GM13977 (cell line): ENCODE results near the gene TMPRSS6.

Experiments
- DNase-seq: peaks from one replicate; pipeline ENCODE4 v3.0.0; 2012; ENCODE audit warnings: low spot score
- CTCF ChIP-seq: IDR thresholded peaks from 2 replicates; pipeline ENCODE4 v1.5.1; 2012; ENCODE audit warnings: mild to moderate bottlenecking, control low read depth; ENCODE audit not compliant: insufficient read depth; ENCODE audit errors: extremely low read depth, missing control alignments
- in situ Hi-C: fragments of 300-500 bp; cut with MboI; formaldehyde crosslinking; loops from one replicate; pipeline ENCODE4 v1.12.0; 2022; ENCODE audit warnings: low sequenced_read_pairs, low pct_unique_long_range_greater_than_20kb, mixed read lengths, inconsistent platforms; ENCODE audit not compliant: unreplicated experiment

Gene TMPRSS6

DNA sequence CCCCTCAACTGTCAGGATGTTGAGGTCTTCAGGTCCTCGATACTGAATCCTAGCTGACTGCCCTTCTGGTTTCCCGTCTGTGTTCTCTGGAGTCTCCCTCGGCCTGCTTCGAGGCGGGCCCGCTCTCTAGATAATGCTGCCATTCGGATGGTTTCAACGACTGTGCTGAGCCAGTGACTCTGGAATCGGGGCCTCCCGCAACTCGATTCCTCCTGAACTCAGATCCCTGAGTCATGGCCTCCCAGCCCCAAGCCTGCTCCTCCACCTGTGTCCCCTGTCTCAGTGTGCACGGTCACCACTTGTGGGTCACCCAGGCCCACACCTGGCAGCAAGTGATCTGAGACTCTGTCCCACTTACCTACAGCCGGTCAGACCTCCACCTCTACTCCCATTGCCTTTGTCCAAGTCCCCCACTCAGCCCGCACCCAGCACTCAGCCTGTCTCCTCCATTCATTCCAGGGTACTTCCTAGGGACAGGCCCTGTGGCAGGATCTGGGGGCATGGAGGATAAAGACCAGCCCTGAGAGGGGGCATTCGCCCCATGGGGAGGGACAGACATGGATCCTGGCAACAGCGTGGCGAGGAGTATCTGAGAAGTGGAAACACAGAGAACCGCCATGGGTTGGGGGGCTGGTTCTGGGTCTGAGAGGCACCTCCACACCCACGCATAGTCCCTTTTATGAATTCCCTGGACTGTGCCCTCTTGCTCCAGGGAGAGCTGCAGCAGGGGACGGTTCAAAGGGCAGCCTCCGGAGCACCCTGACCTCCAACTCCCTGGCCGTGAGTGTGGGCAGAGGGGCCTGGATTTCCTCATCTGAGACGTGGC, 75.7 kb downstream of the TMPRSS6 start:
- in situ Hi-C loops = no loop called here
- DNase-seq = no peak
- no peak for TF ChIP-seq CTCF

GRCh38 chr22:37032535-37033460, 76.7 kb downstream of the TMPRSS6 start:
- TF ChIP-seq CTCF = no peak
- no peak for DNase-seq
- in situ Hi-C loops = no loop called here

DNA sequence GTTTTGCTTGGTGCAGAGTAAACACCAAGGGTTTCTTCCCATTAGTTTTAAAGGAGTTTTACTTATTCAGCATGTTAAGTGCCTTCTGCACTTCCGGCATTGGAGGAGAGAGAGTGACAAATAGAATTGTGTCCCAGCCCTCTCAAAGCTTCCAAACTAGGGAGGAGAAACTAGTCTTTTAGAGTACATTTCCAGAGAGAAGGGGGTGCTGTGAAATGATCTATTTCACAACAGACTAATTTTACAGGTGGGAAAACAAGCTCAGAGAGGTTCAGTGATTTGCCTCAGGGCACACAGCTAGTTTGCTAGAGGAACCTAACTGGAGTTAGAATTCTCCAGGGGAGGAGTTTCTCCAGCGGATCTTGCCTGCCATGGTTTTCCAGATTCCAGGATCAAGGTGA, 77.4 kb downstream of the TMPRSS6 start:
- in situ Hi-C loops = no loop called here
- TF ChIP-seq CTCF = no peak

GRCh38 chr22:37030560-37031281, 78.8 kb downstream of the TMPRSS6 start:
- TF ChIP-seq CTCF = no peak
- DNase-seq = no peak
- in situ Hi-C loops = no loop called here

More for the DNA sequence above, 77.4 kb downstream of the TMPRSS6 start:
- no peak for DNase-seq

DNA sequence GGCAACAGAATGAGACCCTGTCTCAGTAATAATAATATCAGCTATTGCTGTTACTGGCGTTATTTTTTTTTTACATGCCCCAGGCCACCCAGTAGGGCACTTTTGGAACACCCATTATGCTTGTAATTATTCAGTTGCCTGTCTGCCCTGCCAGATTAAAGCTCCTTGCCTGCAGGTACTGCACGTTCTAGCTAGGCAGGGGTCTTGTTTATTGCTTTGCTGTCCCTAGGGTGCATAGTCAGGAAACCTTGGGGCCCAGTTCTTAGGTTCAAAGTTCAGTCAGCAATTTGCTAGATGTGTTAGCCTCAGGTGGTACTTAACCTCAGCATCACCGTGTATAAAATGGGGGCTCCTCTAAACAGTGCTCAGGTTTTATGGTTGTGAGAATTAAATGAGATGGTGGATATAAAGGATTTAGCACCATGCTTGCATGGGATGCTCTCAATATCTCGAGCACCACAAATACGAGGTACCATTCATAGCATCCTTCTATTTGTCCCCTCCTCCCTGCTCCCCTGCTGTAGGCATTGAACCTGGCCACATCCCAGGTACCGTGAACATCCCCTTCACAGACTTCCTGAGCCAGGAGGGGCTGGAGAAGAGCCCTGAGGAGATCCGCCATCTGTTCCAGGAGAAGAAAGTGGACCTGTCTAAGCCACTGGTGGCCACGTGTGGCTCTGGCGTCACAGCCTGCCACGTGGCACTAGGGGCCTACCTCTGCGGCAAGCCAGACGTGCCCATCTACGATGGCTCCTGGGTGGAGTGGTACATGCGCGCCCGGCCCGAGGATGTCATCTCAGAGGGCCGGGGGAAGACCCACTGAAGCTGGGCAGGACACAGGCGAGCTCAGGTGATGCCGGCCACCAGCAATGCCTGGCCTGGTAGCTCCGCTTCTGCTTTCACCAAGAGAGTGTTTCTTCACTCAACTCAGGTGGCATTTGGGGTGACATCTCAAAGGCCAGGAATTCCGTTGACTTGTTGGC, 80.5 kb downstream of the TMPRSS6 start:
- in situ Hi-C loops = no loop called here
- TF ChIP-seq CTCF = no peak
- DNase-seq = no peak
